ENCODE results near the gene NRSN2. TPM values are rescaled to one million over a fixed set of nuclear protein-coding genes. Genes with fewer than 3 reads are reported as not detected.
"Not testable (repeated sequence)": the region's sequence is repeated elsewhere in the genome, so short reads cannot be mapped to it uniquely, and the experiment has no call there.

NRSN2 gene
- total and polyA plus RNA-seq, 8 donors, result 31.9 to 41.5 (median 37.1) TPM

GRCh38 chr20:383889-384288, 37.0 kb downstream of the NRSN2 start:
- H3K36me3 ChIP-seq, result peaks cover 0 to 14% of the 10 kb centered on the region in 2 donors
- no peak for TF ChIP-seq CTCF (IDR thresholded peaks at IDR 0.05)
- ATAC-seq (no peak), DNase-seq (no peak)
- no peaks in the 10 kb centered on the region for H3K9me3 ChIP-seq
- intact Hi-C loops (cut with DNase I), result no loop called here
- peaks cover 0 to 22% of the 10 kb centered on the region in 2 donors for H3K4me1 ChIP-seq
- H3K4me3 ChIP-seq, result no peak overlapping the region
- H3K27me3 ChIP-seq, result no peaks in the 10 kb centered on the region
- no peak overlapping the region for H3K27ac ChIP-seq

GRCh38 chr20:384723-385122, 37.8 kb downstream of the NRSN2 start:
- TF ChIP-seq CTCF (IDR thresholded peaks at IDR 0.05), result no peak
- Histone ChIP-seq H3K4me1 (peaks cover 0 to 22% of the 10 kb centered on the region in 2 donors), H3K27me3 (no peaks in the 10 kb centered on the region), H3K4me3 (no peak overlapping the region), H3K27ac (no peak overlapping the region), H3K9me3 (no peaks in the 10 kb centered on the region), H3K36me3 (peaks cover 0 to 23% of the 10 kb centered on the region in 2 donors)
- intact Hi-C loops (cut with DNase I), result no loop called here
- ATAC-seq (no peak), DNase-seq (no peak)

DNA sequence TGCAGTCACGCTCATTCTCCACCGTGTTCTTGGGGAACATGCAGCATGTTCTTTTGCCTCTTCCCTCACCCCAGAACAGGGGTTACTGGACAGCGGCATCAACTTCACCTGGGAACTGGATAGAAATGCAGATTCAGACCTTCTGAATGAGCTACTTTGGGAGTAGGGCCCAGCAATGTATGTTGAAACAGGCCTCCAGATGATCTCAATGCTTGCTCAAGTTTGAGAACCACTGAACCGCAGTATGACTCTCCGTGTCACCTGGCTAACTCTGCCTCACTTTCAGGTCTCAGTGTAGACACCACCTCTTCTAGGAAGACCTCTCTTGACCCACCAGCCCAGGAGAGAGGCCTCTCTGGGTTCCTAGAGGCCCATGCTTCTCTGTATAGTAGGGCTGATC, 38.5 kb downstream of the NRSN2 start:
- Histone ChIP-seq H3K27me3 (no peaks in the 10 kb centered on the region), H3K4me1 (peaks cover 0 to 16% of the 10 kb centered on the region in 2 donors), H3K27ac (no peak overlapping the region), H3K9me3 (no peaks in the 10 kb centered on the region), H3K4me3 (no peak overlapping the region), H3K36me3 (peaks cover 0 to 30% of the 10 kb centered on the region in 2 donors)
- DNase-seq, result no peak
- intact Hi-C loops (cut with DNase I), result no loop called here
- no peak for ATAC-seq
- no peak for TF ChIP-seq CTCF (IDR thresholded peaks at IDR 0.05)

GRCh38 chr20:386634-387033, 39.7 kb downstream of the NRSN2 start:
- peaks cover 0 to 42% of the 10 kb centered on the region in 2 donors for H3K36me3 ChIP-seq
- intact Hi-C loops (cut with DNase I); H3K9me3 ChIP-seq; H3K27me3 ChIP-seq; H3K27ac ChIP-seq; DNase-seq; ATAC-seq; H3K4me3 ChIP-seq: not testable (repeated sequence)
- H3K4me1 ChIP-seq, result peaks cover 0 to 10% of the 10 kb centered on the region in 2 donors

DNA sequence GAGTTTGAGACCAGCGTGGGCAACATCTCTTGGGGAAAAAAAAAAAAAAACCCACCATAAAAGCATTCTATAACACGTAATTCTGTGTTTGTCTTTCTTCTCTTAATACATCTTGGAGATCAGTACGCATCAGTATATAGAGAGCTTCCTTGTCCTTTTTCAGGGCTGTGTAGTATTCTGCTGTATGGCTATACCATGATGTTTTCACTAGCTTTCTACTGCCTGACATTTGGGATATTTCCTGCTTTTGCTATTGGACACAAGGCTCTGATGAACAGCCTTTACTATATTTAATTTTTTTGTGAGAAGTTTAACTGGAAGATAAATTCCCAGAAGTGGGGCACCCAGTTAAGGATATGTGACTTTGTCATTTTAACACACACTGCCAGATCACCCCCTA, 40.6 kb downstream of the NRSN2 start:
- no peak for TF ChIP-seq CTCF (IDR thresholded peaks at IDR 0.05)
- H3K27me3 ChIP-seq, result no peaks in the 10 kb centered on the region
- ATAC-seq (no peak), DNase-seq (no peak)
- no peak overlapping the region for H3K4me3 ChIP-seq
- intact Hi-C loops (cut with DNase I), result no loop called here
- H3K4me1 ChIP-seq, result peaks cover 0 to 2% of the 10 kb centered on the region in 2 donors
- no peak overlapping the region for H3K27ac ChIP-seq
- peaks cover 0 to 51% of the 10 kb centered on the region in 2 donors for H3K36me3 ChIP-seq
- H3K9me3 ChIP-seq, result no peaks in the 10 kb centered on the region

Measured in left lung (tissue), 10 donors.